GM19455 (cell line): ENCODE data around the gene OSGIN1.

ENCODE experiments used
- ATAC-seq: cut with Tn5 transposase; IDR thresholded peaks from one replicate; pipeline ENCODE4 v1.9.1; 2021; ENCODE audit not compliant: unreplicated experiment

The OSGIN1 gene

DNA sequence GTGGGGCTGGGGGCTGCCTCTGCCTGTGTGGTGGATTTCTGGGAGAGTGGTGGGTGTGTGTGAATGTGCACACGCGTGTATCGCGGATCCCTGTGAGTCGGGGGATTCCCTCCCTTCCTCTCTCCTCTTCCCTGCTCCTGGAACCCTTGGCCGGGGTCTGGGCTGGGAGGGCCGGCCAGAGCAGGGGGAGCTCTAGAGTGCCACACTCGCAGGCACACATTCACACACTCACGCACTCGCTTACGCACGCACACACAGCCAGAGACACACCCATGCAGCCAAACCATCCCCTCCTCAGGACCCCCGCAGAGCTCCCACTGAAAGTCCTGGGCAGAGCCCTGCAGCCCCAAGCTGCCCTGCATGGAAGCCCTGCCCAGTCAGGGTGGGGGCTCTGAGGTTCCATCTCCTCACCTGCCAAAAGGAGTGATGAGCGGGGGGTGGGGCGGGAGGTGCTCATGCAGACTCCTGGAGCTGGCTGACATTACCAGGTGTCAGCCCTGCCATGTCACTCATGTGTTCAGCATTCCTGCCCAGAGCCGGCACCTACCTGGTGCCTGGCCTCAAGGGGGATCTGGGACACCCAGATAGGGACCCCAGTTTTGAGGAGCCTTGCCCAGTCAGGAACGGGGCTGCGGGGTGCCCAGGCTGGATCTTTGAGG, 16.9 kb downstream of the OSGIN1 start:
- ATAC-seq, result no peak

DNA sequence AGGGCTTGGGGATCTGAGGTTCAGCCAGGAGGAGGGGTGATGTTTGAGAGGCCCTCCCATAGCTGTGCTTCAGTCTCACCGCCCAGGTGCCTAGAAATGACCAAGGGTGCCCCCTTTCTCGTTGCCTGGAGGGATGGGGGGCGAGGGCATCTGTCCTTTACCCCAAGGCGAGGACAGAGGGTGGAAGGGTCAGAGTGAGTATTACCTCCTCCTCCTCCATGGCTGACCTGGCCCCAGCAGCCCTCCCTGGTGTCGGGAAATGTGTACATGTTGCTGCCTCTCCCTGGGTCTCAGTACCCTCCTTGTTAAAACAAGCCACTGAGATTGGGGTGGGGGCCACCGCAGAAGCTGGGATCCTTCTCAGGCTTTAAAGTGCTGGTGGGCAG, 17.4 kb downstream of the OSGIN1 start:
- no peak for ATAC-seq

DNA sequence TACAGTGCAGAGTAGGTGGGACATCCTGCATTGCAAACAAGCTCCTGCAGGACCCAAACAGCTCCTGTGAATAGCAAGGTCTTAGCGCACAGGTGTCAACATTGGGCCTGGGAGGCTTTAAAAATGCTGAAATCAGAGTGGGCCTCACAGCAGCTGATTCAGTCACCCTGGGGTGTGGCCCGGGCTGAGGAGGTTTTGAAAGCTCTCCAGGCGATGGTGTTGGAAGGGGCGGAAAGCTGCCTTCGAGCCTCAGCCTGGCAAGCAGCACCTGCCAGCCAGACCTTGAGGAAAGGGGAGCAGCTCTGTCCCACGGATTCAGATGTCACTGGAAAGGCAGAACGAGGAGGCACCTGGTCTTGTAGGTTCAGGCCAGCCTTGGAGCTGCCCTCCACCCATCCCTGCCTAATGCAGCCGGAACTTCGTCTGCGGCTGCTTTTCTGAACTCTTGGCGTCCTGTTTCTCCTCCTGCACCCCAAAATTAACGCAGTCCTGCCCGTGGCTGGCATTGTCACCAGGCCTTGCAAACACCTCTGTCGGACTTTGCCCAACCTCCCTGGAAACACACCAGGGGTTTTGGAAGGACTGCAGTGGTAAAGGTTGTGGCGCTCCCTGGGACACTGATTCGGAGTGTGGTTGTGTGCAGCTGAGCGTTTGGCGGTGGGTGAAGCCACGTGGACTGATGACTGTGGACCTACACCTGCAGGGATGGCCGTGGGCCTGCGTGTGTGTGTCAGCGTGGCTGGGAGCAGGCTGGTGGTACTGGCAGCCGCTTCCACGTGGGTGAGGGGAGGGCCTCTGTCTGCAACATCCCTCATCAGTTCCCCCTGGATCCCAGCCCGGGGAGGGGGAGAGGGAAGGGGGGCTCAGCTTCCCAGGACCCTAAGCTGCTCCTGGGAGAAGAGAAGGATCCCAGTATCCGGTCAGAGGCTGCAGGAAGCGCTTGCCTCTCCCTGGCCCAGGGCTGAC, 18.4 kb downstream of the OSGIN1 start:
- no peak for ATAC-seq

DNA sequence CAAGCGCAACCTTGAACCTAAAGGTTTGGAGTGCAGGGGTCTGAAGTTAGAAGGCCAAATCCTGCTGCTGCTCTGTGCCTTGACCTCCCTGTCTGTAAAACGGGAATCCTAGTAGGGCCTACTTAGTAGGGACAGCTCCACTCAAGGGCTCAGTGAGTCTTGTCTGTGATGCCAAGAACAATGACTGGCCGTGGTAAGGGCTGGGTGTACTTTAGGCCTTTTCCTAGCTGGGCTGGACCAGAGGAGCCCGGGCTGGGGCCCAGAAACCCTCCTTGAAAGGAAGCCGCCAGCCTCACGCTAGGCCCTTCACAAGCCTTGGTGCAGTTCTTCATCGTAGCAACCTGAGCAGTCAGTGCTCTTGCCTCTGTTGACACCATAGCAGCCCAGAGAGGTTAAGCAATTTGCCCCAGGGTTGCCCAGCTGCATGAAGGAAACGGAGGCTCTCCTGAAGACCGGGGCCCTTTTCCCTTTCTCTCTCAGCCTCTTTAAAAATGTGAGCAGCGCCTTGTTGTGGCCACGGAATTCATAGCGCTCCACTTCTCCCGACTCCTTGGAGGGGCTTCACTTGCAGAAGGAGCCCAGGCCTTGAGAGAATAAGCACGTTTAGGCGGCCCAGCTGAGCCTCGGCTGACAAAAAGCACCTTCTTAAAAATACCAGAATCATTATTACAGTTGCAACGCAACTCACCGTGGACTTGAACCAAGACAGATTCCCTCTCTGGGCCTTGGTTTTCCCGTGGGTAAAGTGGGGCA, 19.4 kb downstream of the OSGIN1 start:
- ATAC-seq, result no peak

DNA sequence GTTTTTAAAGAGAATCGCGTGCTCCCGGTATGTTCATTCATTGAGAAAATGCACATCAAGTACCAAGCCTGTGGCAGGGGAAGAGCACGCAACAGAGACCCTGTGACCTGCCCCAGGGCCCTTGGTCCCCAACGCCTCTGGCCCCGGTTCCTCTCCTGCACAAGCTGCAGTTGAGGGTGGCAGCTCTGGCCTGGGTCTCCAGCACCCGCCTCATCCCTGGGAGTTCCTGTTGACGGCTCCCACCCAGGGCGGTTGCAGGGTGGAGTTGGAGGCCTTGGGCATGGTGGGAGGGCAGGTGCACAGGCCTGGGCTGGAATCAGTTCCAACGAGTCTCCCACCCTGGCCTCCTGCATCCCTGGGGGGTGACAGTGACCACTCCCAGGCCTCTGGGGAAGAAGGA, 20.0 kb downstream of the OSGIN1 start:
- ATAC-seq, result no peak

DNA sequence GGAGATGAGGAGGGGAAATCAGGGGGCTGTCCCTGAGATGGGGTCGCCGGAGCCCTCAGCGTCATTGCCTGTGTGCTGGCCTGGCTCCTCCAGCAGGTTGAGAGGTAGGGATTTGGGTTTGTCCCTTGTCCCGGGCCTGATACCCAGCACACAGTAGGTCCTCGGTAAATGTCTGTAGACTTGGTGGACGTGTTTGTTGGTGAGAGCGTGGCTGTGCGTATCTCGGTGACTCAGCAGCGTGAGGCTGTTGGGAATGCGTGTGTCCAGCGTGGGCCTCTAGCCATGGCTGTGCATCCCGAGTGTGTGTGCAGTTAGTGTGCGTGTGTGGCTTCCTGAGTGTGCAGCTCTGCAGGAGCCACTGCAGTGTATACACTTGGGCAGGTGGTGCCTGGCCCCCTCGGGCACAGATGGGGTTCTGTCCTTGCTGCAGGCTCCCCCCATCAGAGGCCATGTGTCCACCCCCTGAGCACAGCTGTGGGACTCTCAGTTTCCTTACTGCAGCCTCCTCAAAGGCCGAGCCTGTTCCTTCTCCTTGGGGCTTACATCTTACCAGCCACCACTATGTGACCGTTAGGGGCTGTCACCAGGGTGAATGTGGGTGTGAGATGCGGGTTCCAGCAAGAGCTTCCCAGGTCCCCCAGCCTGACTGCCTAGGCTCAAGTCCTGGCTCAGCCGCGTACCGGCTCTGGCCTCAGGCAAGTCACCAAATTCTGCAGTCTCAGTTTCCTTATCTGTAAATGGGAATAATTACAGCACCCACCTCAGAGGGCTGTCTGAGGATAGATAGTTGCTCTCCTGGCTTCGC, 20.7 kb downstream of the OSGIN1 start:
- ATAC-seq, result no peak

DNA sequence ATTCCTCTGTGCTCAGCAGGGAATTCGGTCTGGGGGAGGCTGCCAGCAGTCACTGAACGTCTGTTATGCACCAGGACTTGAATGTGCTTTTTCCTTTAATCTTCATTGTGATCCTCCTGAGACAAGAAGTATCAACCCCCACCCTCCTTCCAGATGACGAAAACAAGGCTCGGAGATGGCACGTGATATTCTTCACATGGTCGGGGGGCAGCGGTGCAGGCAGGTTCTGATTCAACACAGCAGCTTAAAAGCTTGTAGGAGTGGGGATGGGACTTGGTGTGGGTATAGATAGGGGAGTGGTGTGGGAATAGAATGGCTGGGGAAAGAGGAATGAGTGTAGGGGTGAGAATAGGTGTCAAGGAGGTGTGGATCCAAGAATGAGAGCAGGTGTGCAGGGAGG, 21.4 kb downstream of the OSGIN1 start:
- ATAC-seq, result no peak

DNA sequence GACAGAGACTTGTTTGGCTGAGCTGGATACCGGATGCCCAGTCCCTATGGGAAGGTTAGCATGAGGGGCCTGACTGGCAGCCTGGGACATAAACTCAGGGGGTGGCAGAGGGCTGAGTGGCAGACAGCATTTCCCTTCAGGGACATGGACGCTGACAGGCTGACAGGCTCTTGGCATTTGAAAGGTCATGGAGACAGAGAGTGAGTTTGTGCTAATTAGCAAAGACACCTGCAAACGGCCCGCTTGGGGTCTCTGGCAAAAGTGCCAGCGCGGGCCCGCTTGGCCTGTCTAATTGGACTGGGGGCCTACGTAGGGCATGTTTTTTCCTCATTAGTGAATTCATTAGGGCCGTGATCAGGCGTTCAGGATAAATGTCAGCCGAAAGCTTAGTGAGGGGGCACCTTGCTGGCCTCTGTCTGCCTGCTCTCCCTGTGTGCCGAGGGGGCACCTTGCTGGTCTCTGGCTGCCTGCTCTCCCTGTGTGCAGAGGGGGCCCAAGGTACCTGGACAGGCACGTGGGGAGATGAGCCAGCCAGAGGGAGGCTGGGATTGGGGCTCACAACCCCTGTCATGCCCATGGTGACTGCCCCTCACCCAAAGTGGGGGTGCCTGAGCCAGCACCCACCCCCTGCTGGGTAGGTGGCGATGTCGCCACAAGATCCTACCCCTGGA, 22.7 kb downstream of the OSGIN1 start:
- no peak for ATAC-seq

DNA sequence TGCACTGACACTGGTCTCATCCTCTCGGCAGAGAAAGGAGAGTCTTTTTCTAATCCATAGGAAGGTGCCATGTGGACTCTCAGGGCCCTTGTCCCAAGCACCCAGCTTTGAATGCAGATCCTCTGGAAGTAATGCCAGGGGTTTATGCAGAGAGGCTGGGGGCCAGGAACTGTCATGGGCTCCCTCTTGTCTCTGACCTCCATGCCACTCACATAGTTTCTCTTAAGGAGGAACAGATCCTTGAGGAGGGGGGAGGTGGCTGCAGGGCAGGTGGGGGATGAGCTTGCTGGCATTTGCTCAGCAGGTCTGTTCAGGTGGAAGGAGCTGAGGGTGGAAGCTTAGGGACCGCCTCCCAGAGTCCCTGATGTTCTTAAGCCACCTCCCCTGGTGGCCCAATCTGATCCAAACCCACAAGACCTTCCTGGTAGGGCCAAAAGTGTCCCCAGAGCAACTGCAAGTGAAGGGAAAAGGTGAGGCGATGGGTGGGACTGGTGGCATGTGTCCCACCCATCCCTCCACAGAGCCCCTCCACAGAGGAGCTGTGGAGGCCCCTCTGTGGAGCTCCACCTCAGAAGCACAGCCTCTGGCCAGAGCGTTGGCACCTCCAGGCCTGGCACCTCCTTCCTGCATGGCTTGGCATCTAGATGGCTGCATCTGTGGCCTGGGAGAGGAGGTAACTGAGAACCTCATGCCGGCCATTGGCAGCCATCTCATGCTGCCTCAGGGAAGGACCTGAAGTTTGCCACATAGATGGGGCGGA, 24.2 kb downstream of the OSGIN1 start:
- no peak for ATAC-seq

DNA sequence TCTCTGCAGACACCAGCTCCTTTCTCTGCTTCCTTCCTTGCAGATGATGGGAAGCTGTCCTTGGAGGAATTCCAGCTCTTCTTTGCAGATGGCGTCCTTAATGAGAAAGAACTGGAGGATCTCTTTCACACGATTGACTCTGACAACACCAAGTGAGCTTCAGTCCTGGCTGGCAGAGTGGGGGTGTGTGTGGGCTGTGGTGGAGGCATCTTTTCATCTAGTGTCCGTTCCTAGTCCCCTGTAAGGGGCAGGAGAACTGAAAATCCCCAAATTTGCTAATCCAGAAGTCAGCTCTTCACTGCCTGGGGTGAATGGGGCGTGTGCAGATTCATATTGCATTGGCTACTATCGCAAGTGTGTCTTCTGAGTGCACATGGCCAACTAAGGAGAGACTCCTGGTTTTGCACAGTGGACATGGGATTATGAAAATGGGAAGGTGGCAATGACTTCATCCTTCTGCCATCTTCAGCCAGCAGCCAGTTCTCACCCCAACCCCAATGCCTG, 25.4 kb downstream of the OSGIN1 start:
- no peak for ATAC-seq

DNA sequence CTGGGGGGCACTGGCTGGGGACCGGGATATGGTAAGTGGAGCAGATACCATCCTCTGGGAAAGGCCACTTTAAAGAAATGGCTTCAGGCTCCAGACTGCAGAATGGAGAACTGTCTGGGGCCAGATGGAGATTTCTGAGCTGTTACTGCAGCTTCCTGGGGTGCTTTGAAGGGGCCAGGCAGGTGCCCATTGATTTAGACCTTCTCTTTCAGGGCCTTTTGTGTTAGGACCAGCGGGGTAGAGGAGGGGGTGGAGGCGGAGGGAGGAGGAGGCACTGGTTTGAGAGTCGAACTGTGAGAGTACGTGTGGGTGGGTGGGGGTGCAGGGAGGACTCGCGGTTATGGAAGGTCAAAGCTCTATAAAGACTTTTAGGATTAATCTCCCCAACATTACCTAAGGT, 26.4 kb downstream of the OSGIN1 start:
- no peak for ATAC-seq

DNA sequence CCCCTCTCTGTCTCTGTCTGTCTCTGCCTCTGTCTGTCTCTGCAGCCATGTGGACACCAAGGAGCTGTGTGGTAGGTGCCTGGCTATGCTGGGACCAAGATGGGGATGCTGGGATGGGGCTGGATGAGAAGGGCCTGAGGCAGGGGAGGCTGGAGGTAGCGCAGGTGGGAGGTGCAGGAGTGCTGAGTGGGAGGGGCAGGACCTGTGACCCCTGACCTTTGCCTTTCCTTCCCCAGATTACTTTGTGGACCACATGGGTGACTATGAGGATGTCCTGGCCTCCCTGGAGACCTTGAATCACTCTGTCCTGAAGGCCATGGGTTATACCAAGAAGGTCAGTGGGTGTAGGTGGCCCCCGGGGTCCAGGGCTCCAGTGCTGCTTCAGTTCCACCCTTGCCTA, 27.8 kb downstream of the OSGIN1 start:
- ATAC-seq, result no peak

DNA sequence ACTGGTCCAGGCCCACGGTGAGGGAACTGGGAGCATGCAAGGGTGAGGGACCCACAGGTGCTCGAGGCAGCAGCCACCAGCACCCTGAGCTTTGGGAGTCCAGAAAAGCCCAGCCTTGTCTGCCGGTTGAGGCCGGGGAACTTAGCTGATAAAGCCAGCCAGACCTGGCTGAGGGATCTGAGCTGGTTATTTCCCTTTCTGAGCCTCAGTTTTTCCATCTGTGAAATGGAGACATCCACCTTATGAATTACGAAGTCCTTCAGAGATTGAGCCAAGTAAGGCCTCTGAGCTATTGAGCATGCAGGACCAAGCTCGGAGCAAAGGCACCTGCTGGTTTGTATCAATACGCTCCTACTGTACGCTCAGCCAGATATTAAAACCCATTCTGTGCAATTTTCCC, 28.8 kb downstream of the OSGIN1 start:
- ATAC-seq, result no peak

DNA sequence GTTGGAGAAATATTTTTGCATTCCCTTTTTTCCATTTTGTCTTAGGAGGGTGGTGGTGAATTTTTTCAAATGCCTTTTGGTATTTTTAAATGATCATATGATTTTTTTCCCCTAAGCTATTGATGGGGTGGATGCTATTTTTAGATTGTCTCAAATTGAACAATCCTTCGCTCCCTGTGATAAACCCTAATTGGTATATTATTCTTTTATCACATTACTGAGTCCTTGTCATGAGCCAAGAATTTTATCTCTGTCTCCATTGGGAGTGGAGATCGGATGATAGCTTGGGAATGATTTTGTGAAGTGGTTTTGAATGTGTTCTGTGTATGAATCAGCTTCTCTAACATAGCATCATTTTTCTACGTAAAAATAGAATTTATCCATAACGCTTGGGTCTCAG, 30.5 kb downstream of the OSGIN1 start:
- no peak for ATAC-seq

DNA sequence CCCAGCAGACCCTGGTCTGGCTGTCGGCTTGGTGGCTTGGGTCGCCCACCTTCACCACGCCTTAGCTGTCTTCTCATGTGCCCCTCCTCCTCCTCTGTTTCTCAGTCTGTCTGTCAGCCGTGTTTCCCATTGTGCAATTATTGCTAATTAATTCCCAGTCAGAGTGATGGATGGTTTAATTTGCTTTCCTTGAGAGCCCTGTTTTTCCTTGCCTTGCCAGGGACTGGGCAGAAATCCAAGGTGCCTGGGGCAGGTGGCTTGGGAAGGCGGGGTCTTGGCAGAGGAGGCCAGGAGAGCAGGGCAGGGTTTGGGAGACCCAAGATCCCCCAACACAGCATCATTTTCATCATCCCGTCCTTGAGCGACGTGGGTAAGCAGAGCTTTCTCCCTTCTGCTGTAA, 36.3 kb downstream of the OSGIN1 start:
- no peak for ATAC-seq

DNA sequence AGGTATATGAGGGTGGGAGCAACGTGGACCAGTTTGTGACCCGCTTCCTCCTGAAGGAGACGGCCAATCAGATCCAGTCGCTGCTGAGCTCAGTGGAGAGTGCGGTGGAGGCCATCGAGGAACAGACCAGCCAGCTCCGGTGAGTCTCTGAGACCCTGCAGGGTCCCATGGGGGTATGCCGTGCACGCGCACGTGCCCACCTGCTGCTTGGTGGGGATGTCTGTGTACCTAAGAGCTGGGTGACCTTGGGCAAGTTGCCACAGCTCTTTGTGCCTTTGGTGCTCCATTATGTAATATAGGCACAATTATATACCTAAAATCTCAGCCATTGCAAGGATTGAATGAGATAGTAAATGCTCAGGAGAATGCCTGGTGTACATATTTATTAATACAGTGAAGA, 37.5 kb downstream of the OSGIN1 start:
- no peak for ATAC-seq

DNA sequence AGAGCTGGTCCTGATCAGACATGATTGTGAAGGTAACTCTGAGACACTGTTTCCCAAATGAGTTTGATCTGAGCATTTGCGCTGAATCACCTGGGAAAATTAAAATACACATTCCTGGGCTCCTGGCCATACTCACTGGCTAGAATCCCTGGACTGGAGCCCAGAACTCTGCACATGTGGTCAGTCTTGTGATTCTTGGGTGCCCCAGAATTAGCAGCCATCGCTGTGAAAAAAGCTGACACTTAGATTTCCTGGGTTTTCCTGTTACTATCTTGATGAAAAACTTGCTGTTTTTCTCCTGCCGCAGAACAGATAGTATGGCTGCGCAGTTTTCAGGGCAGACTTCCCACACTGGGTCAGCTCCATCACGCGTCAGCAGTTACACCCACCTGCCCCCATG, 39.6 kb downstream of the OSGIN1 start:
- no peak for ATAC-seq

DNA sequence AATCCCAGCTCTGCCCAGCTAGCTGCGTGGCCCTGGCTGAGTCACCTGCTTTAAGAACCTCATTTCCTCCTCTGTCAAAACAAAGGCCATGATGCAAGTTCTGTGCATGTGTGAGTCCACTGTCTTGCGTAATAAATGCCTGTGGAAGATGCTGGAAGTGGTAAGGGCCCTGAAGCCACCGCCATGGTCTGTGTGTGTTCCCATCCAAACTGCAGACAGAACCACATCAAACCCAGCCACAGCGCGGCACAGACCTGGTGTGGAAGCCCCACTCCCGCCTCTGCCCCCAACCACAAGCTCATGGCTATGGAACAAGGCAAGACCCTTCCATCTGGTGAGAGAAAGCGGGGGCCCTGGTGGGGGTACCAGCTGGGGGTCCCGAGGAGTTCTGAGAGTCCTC, 41.0 kb downstream of the OSGIN1 start:
- ATAC-seq, result no peak

DNA sequence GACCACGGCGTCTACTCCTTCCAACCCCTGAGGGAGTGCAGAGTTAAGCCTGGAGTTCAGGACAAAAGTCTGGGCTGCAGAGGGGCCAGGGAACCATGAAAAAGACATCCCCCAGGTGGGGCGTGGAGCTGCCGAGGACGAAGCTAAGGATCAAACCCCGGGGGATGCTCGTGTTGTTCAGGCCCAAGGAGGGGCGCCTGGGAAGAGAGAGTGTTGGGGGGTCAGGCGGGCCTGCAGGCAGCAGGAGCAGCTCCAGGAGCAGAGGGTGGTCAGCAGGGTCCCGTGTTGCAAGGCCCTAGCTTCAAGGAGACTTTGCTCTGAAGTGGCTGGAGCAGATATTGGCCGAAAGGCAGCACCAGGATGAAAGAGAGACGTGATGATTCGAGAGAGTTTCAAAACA, 41.7 kb downstream of the OSGIN1 start:
- ATAC-seq, result no peak
